Raji (cell line): ENCODE results near the gene VDAC2.

Experiments
- POLR2A ChIP-seq: IDR thresholded peaks from 2 replicates; pipeline ENCODE4 v1.6.1; 2011; ENCODE audit warnings: low read depth, low read length, control low read depth; ENCODE audit not compliant: insufficient read depth

Gene VDAC2

GRCh38 chr10:75261813-75262705, 51.5 kb downstream of the VDAC2 start:
- no peak for TF ChIP-seq POLR2A

DNA sequence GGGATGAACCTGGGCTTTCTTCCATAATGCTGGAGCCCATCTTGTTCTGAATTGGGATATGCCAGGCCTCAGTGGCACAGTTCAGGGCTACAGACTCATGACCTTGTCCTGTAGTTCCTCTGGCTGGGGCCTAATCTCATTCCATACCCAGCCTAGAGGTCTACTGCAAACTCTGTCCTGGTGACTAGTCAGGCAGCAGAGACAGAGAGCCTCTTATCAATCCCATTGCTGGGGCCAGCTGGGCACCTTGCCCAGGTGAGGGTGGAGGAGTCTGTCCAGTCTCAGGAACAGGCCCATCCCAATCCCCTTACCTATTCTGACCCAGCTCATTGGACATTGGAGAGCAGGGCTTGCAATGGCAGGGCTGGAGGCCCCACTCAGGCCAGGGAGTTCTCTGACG, 53.2 kb downstream of the VDAC2 start:
- TF ChIP-seq POLR2A: no peak

DNA sequence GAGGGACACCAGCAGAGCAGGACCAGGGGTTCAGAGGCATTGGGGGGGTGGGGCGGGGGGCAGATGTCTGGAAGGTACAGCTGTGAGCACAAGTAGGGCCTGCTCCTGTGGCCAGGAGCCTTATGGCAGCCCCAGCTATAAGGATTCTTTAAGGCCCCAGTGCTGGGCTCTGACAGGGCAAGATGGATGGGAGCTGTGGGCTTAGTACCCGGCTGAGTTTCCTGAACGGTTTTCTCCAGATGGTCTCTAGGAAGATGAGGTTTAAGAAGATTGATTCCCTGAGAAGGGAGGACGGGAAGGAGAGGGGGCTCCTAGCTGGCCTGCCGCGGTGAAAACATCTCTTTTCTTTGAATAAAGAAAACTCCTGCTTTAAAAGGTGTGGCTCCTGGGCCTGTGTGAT, 55.3 kb downstream of the VDAC2 start:
- TF ChIP-seq POLR2A: no peak

- TF ChIP-seq POLR2A: no peak
These were observed 56.3 kb downstream of the VDAC2 start for GRCh38 chr10:75266945-75267344.

GRCh38 chr10:75269605-75270004, 59.0 kb downstream of the VDAC2 start:
- no peak for TF ChIP-seq POLR2A

DNA sequence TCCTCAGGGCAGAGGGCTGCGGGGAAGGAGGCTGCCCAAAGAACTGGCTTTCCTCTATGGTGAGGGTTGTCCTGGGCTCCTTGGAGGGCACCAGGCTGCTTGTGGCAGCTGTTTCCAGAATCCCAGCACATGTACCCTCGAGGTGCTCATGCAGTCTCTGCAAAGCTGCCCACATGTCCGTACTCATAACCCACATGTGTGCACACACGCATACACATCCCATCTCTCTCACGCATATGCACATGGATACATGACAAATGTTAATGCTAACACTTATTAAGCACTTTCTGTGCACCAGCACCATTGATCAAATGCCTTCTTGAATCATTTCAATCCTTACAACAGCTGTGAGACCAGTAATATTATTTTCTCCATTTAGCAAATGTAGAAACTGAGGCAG, 61.5 kb downstream of the VDAC2 start:
- TF ChIP-seq POLR2A: no peak

GRCh38 chr10:75272896-75273295, 62.3 kb downstream of the VDAC2 start:
- no peak for TF ChIP-seq POLR2A

DNA sequence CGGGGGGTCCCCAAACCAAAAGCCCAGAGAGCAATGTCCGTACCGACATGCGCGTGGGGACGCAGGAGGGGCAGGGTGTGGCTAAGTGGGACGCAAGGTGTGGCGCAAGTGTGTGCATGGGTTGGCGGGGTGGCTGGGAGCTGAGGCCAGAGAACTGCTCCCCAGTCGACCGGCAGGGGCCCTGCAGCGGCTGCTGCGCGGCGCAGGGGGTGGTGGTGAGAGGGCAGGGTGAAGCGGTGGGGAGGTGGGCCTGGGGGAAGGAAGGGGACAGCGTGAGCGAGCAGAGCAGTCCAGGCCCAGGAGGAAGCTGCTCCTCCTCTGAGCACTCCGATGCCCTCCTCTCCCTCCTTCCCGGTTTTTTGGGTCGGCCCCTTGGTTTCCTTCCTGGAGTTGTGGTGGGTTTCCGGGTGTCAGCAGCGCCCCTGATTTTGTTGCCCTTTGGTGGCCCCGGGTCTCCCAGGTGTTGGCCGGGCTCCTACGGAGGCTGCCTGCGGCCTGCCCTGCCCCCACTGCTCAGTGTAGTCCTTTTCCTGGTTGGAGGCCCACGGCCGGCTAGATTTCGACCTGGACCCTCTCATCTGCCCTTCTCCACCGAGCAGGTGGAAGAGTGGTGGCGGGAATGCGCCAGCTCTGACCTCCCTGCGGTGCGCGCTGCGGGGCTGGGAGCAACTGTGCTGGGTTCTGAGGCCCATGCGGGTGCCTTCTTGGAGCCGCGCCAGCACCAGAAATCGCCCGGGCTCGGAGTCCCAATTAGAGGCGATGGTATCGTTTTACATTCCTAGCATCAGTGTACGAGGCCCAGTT, 65.7 kb downstream of the VDAC2 start:
- TF ChIP-seq POLR2A: no peak

DNA sequence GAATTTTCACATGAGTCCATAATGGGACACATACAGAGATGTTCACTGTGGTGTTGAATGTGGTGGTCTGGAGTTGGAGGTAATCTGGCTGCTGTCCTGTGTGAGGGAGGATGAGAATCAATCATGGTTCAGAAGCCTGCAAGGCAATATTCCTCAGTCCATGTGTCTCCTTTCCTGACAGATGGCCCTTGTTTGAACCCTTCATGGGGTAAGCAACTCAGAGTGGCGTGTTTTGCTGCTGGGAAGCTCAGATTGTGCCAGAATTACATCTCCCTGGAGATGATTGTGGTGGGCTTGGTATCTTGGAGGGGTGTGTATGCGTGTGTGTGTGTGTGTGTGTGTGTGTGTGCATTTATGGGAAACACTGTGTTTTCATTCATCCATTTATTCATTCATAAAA, 69.6 kb downstream of the VDAC2 start:
- no peak for TF ChIP-seq POLR2A
